ENCODE results near the gene ACADS.
"Not testable (repeated sequence)": the region's sequence is repeated elsewhere in the genome, so short reads cannot be mapped to it uniquely, and the experiment has no call there.

Gene ACADS

DNA sequence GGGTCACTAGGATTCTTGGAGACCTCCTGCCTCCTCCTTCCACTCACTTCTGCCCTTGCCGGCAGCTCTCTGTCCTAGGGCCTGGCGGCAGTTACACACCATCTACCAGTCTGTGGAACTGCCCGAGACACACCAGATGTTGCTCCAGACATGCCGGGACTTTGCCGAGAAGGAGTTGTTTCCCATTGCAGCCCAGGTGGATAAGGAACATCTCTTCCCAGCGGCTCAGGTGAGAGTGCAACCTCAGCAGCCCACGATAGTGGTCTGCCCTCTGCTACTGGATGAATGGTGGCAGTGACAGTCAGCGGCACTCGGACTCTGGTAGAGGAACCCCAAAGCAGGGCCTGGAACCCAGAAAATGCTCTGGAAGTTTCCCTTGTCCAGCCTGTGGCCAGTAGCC is 1.3 kb downstream of the ACADS start:
- no peak for DNase-seq (ENCODE audit: low read depth in 2 of 2)

DNA sequence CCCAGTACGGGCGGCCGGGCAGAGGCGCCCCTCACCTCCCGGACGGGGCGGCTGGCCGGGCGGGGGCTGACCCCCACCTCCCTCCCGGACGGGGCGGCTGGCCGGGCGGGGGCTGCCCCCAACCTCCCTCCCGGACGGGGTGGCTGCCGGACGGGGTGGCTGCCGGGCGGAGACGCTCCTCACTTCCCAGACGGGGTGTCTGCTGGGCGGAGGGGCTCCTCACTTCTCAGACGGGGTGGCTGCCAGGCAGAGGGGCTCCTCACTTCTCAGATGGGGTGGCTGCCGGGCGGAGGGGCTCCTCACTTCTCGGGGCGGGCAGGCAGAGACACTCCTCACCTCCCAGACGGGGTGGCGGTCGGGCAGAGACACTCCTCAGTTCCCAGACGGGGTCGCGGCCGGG is 6.6 kb downstream of the ACADS start:
- DNase-seq (ENCODE audit: low read depth in 2 of 2) = not testable (repeated sequence)

DNA sequence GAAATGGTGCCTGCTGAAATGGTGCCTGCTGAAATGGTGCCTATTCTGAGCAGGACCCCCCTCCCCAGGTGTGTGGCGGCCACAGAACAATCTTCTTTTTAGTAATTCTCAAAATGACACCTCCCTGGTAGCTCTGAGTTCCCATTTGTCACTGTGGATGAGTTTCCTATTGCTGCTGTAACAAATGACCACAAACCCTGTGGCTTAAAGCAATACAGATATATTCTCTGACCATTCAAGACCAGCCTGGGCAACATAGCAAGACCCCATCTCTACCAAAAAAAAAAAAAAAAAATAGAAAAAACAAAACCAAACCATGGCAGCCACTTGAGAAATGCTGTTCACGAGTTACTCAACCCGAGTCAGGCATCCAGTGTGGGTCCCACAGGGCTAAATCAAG is 7.9 kb downstream of the ACADS start:
- no peak for DNase-seq (ENCODE audit: low read depth in 2 of 2)

DNA sequence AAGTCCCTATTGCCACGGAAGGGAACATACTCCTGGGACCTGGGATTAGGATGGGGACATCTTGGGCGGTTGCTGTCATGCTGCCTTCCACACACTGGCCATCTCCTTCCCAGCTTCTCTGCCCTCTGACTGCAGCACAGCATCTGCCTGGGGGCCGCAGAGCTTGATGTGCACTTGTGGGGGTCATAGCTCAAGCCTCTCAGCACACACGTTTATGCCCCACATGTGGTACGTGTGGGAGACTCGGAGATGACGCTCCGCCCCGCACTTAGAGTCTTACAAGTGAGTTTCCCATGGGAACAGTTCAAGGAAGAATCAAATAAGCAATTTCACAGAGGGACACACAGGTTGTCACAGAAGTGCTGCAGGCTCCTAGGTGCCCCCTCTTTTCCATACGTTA is 8.6 kb downstream of the ACADS start:
- no peak for DNase-seq (ENCODE audit: low read depth in 2 of 2)

DNA sequence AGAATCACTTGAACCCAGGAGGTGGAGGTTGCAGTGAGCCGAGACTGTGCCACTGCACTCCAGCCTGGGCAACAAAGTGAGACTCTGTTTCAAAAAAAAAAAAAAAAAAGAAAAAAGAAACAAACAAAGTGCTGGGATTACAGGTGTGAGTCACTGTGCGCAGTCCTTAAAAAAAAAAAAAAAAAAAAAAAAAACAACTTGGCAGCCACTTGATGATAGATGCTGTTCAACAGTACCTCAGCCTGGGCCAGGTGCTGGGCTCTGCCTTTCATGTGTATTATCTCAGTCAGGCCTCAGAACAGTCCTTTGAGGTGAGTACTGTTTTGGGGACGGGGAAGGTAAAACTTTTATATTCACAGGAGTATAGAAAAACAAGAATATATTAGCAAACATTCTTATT is 9.6 kb downstream of the ACADS start:
- DNase-seq (ENCODE audit: low read depth in 2 of 2) = no peak

DNA sequence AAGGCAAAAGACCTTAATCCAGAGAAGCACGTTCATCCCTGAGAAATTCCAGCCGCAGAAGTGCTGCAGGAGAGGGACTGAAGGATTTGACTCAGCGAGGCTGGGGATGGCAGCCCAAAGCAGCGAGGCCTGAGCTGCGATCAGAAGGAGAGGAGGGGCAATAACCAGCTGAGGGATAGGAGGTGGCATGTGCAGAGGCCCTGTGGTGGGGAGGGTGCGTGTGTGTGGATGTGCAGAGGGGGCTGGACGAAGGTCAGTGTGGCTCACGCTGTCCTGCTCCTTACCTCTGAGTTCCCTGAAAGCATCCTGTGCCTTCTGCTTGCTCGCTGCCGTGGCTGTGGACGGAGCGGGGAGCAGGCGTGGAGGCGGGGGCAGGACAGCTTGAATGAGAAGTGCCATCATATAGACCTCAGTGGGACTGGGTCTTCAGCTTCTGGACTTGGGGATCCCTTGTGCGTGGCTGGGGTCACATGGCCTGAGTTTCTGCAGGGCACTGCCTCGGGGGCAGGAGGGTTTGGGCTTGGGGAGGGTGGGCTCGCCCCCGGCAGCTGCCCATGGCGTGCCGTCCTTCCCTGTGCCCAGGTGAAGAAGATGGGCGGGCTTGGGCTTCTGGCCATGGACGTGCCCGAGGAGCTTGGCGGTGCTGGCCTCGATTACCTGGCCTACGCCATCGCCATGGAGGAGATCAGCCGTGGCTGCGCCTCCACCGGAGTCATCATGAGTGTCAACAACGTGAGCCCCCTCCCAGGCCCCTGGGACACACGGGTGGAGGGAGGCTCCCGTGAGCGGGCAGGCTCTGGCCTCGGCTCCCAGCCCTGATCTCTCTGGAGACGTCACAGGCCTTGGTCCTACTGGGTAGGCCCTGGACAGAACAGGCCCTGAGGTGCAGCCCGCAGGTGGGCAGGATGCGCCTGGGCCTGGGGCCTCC is 11.0 kb downstream of the ACADS start:
- DNase-seq (ENCODE audit: low read depth in 2 of 2) = no peak

DNA sequence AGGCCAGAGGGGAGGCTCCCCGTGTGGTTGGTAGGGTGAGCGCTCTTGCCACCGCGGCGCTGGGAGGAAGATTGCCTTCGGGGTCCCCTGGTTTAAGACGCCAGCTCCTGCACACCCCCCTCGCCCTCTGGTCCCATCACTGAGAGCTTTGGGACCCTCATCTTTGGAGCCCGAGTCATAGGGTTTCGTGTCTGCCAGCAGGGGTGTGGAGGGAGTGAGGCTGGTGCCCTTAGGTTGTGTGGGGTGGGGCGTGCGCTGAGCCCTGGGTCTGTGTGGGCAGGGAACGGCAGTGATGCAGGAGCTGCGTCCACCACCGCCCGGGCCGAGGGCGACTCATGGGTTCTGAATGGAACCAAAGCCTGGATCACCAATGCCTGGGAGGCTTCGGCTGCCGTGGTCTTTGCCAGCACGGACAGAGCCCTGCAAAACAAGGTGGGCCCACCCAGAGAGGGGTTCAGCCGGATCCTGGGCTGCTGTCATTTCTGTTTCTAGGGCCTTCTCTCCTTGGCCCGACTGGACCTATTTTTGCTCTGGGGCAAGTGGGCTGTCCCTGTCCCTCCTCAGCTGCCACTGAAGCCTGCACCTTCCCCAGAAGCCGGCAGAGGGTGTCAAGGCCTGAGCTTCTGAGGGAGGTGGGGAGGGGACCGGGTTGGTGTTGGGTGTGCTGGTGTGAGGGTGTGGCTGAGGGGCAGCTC is 12.1 kb downstream of the ACADS start:
- DNase-seq (ENCODE audit: low read depth in 2 of 2) = no peak

DNA sequence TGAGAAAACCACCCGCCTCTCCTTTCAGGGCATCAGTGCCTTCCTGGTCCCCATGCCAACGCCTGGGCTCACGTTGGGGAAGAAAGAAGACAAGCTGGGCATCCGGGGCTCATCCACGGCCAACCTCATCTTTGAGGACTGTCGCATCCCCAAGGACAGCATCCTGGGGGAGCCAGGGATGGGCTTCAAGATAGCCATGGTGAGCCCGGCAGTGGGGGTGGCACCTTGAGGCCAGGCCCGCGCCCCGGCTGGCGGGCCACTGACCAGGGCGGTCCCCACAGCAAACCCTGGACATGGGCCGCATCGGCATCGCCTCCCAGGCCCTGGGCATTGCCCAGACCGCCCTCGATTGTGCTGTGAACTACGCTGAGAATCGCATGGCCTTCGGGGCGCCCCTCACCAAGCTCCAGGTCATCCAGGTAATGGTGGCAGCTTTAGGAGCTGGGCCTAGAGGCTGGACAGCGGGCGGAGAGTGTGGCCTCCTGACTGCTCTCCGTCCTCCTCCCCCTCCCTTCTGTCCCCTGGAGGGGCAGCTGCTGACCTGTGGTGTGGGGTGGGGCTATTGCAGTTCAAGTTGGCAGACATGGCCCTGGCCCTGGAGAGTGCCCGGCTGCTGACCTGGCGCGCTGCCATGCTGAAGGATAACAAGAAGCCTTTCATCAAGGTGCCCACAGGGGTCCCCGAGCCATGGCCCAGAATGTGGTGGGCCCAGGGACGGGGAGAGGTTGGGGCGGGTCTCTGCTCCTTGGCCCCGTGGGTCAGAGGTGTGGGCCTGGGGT is 12.8 kb downstream of the ACADS start:
- no peak for DNase-seq (ENCODE audit: low read depth in 2 of 2)

DNA sequence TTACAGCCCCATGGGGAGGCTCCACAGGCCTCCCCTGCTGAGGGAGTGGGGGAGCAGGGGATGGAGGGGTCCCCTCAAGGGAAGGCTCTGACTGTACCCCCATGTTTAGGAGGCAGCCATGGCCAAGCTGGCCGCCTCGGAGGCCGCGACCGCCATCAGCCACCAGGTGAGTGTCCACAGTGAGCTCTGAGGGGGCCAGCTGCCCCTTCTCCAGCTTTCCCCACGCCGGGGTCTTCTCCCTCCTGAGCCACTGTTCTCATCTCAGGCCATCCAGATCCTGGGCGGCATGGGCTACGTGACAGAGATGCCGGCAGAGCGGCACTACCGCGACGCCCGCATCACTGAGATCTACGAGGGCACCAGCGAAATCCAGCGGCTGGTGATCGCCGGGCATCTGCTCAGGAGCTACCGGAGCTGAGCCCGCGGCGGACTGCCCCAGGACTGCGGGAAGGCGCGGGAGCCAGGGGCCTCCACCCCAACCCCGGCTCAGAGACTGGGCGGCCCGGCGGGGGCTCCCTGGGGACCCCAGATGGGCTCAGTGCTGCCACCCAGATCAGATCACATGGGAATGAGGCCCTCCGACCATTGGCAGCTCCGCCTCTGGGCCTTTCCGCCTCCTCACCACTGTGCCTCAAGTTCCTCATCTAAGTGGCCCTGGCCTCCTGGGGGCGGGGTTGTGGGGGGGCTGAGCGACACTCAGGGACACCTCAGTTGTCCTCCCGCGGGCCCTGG is 13.6 kb downstream of the ACADS start:
- no peak for DNase-seq (ENCODE audit: low read depth in 2 of 2)

DNA sequence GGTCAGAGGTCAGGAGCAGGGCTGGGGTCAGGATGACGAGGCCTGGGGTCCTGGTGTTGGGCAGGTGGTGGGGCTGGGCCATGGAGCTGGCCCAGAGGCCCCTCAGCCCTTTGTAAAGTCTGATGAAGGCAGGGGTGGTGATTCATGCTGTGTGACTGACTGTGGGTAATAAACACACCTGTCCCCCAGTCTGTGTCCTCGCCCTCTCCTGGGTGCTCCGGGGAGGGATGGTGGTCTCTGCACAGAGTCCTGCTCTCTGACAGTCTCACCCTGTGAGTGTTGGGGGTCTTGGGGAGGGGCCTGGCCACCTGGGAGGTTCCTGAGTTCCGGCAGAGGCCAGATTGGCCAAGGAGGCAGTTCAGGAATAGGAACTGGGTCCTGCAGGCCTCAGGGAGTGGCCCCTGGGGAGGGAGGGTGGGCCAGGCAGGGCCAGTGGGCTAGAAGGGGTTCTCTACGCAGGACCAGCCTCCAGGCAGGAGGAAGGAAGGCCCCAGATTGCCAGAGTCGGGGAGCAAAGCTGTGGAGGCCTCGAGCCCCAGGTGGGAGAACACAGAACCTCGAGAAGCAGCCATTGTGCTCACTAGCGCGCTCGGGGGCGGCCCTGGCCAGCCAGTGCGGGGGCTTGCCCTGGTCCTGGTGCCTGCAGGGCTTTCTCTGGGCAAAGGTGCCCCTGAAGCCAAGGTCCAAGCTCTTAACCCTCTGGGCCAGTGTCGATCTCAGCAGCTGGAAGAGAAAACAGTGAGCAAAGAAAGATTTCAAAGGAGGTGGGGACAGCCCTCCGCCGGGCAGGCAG is 14.4 kb downstream of the ACADS start:
- no peak for DNase-seq (ENCODE audit: low read depth in 2 of 2)

DNA sequence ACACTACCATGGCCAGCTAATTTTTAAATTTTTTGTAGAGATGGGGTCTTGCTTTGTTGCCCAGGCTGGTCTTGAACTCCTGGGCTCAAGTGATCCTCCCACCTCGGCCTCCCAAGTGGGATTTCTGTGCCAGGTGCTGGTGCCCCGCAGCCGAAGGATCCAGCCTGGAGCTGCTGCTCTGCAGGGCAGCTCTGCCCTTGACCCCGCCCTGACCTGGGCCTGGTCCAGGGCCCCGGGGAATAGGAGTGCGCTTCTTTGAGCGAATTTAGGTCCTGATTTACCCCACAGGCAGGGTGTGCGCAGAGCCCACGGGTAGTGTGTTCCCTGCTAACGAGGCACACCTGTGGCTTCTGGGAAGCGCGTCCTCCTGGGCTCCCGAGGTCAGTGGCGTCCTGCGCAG is 15.2 kb downstream of the ACADS start:
- no peak for DNase-seq (ENCODE audit: low read depth in 2 of 2)

DNA sequence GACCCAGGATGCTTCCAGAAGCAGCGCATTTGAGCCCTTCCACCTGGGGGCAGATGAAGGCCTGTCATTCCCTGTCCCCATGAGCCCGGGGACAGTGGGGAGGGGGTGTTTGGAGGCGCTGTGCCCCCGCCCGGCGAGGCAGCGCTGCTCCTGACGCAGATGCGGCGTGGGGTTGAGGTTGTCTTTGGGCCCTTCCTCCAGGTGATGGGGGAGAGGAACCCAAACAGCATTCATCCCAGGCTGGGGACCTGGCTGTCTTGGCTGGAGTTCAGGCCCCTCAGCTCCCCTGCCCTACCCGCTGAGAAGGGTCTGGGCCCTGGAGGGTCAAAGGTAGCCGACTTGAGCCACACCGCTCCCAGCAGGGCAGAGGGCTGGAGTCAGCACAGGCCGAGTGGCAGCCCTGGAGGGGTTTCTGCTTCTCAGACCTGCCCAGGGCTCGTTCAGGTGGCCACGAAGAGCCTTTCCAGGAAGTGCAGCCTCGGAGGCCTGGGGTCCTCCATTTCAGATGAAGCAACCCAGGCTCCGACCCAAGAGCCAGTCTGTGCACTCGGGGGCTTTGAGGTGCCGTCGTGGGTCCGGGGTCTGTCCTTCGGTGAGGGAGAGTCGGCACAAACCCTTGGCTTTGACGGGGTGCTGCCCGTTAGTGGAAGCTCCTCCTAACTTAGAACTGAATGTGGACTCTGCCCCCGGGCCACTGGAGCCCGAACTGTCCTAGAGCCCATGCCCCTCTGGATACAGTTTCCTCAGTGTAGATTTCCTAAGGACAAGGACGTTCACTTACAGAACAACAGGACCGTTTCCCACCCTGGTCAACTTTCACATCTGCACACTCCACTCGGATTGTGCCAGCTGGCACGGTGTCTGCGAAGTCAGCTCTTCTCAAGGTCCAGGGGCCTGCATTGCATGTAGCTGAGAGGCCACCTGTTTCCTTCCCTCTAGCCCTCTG is 16.1 kb downstream of the ACADS start:
- DNase-seq (ENCODE audit: low read depth in 2 of 2) = no peak

DNA sequence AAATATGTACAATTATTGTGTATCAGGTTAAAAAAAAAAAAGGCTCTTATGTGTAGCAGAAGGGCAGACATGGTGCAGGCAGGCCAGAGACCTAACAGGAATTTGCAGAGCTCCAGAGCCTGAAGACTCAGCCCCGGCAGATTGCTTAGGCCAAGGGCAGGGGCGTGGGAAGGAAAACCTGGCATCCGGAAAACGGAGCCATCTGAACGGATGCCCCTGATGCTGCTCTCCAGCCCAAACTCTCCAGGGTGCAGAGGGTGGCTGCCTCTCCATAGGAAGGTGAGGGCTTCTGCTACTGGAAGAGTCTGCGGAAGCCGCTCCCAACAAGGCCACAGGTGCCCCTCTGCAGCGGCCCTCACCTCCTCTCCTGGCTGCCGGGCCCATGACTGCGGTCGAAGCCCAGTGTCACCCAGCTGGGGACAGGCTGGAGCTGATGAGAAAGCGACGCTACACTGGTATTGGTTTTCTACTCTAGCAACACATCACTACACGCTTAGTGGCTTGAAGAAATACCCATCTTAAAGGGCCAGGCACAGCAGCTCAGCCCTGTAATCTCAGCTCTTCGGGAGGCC is 19.4 kb downstream of the ACADS start:
- no peak for DNase-seq (ENCODE audit: low read depth in 2 of 2)

DNA sequence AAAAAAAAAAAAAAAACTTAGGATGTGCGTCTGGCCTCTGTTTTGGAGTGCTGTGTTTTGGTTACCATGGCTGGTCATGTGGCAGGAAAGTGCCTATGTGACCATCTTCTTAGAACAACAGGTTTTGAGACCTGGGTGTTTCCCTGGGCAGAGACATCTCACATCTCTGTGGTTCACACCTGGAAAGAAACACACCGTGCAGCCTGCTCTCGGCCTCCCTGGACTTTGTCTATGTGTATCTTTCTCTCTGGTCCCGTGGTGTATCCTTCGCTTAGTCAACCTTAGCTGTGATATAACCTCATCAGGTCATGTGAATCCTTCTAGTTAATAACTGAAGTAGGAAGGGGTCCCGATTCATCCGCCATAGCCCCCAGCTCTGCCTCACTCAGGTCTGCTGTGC is 22.6 kb downstream of the ACADS start:
- no peak for DNase-seq (ENCODE audit: low read depth in 2 of 2)

DNA sequence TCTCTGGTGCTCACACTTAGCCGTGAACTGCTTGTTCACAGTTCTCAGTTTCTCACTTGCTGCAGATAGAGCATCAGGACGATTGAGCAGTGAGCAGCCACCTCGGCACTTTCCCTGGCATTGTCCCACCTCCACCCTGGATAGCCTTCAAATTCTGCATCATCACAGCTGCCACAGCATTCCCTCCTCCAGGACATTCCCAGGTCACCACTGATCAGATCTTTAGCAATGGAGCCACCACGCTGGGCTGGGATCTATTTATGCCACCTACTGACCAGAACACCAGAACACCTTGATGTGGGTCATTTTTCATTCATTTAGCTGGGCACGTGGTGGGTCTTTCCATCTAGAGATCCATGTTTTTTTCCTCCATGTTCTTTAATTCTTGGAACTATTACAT is 23.6 kb downstream of the ACADS start:
- no peak for DNase-seq (ENCODE audit: low read depth in 2 of 2)

DNA sequence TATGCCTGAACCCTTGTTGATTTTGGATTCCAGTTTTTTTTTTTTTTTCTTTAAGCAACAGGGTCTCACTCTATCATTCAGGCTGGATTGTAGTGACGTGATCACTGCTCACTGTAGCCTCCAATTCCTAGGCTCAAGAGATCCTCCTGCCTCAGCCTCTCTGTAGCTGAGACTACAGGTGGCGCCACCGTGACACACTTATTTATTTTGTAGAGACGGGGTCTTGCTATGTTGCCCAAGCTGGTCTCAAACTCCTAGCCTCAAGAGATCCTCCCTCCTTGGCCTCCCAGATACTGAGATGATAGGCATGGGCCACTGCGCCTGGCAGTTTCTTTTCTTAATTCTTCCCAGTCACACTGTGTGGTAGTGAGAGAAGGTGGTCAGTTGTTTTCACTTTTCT is 25.2 kb downstream of the ACADS start:
- DNase-seq (ENCODE audit: low read depth in 2 of 2) = no peak

DNA sequence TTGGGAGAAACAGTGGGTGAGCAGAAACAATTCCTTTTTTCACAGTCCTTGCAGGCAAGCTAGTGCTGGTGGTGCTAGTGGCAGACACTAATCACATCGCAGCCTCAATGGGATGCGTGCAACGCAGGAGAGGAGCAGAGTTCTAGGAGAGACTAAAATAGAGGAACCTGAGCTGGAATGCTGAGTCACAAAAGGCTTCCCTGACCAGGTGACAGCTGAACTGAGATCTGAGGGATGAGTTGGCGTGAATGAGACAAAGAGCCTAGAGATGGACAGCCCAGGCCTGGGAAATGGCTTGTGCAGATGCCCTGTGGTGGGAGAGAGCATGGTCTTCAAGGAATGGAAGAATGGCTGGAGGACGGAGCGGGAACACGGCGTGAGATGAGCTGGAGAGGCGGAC is 25.8 kb downstream of the ACADS start:
- DNase-seq (ENCODE audit: low read depth in 2 of 2) = no peak

DNA sequence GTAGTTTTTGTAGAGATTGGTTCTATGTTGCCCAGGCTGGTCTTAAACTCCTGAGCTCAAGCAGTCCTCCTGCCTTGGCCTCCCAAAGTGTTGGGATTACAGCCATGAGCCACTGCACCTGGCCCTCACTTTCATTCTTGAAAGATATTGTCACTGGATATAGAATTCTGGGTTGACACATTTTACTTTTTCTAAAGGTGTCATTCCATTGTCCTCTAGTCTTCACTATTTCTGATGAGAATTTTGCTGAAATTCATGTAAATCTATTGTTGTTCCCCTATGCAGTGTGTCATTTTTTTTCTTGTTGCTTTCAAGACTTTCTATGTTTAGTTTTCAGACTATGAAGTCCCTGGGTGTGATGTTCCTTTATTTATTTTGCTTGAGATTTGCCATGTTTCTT is 29.2 kb downstream of the ACADS start:
- DNase-seq (ENCODE audit: low read depth in 2 of 2) = no peak

DNA sequence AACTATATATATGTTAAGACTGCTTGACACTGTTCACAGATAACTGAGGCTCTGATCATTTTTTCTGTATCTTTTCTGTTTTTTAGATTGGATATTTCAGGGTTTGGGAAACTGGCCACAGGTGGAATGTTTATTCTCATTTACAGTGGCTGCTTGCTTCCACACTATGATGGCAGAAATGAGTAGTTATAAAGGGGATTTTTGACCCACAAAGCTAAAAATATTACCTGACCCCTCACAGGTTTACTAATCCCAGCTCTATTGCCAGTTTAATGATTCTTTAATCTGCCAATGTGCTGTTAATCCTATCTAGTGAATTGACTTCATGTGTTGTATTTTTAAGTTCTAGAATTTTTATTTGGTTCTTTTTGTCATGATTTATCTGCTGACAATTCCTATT is 29.6 kb downstream of the ACADS start:
- no peak for DNase-seq (ENCODE audit: low read depth in 2 of 2)

Measured in fibroblast of skin of left quadriceps (primary cell).